GM12878 (cell line): Measurements from ENCODE around the gene AGBL1. TPM values are rescaled to one million over a fixed set of nuclear protein-coding genes. Genes with fewer than 3 reads are reported as not detected.
A peak's percentile ranks its signal among the peaks of the same experiment; 100 is the strongest.

Experiments
- ATAC-seq: fragments of 200-7000 bp; cut with Tn5 transposase; 3 replicates; pipeline ENCODE4 v1.9.1; 2020; ENCODE audit warnings: mild to moderate bottlenecking, moderate library complexity
- BruUV-seq: library from RNA; stranded (reverse); fragments of 400-500 nt; replicated peaks from 2 replicates; lab custom pipeline; 2021; lab: Mats Ljungman, UMichigan
- CTCF ChIA-PET: fragments of 300-600 bp; sonication (Branson Sonifier 250); formaldehyde crosslinking; extraction: SDS; loops from one replicate; lab custom pipeline; 2021; ENCODE audit warnings: inconsistent platforms; lab: Yijun Ruan, JAX
- POLR2A ChIA-PET: fragments of 350-600 bp; formaldehyde crosslinking; extraction: SDS; loops from one replicate; lab custom pipeline; 2021; ENCODE audit warnings: inconsistent platforms; lab: Charles Lee
- RAD21 ChIA-PET: fragments of 300-600 bp; sonication (Branson Sonifier 250); formaldehyde crosslinking; loops from one replicate; lab custom pipeline; 2023; ENCODE audit warnings: antibody characterized with exemption; ENCODE audit not compliant: unreplicated experiment; lab: Charles Lee
- SMC1A ChIA-PET: fragments of 300-600 bp; sonication (Branson Sonifier 250); formaldehyde crosslinking; loops from one replicate; lab custom pipeline; 2023; ENCODE audit not compliant: unreplicated experiment, uncharacterized antibody; lab: Charles Lee
- DNase-seq: peaks from one replicate; pipeline ENCODE4 v3.0.0-alpha.2; 2011; ENCODE audit warnings: low read depth, low spot score
- FAIRE-seq: peaks from 3 replicates; lab custom pipeline; 2011; peaks lifted over from hg19 to GRCh38; lab: Jason Lieb, UNC
- H2AFZ ChIP-seq: 2 replicates; pipeline ENCODE4 v1.6.0; 2011; ENCODE audit warnings: low read depth, low read length, control low read depth; ENCODE audit not compliant: control insufficient read depth
- H3K27ac ChIP-seq: 2 replicates; pipeline ENCODE4 v1.5.1; 2011; ENCODE audit warnings: control low read depth; ENCODE audit not compliant: control insufficient read depth, insufficient read depth
- H3K27me3 ChIP-seq, 2 experiments: replicated peaks in 1 of 2; 2 replicates each; pipeline versions ENCODE4 v1.6.0 to v1.6.1; 2011; ENCODE audit warnings: low read length in 1 of 2; ENCODE audit not compliant: control insufficient read depth in 2 of 2, insufficient read depth in 2 of 2
- H3K36me3 ChIP-seq, 2 experiments: 2 replicates each; pipeline ENCODE4 v1.5.1; 2011; ENCODE audit warnings: low read length in 1 of 2; ENCODE audit not compliant: control insufficient read depth in 2 of 2, insufficient read depth in 2 of 2
- H3K4me1 ChIP-seq: 2 replicates; pipeline ENCODE4 v1.6.1; 2011; ENCODE audit warnings: mild to moderate bottlenecking, low read length, moderate library complexity, mixed read lengths; ENCODE audit not compliant: control insufficient read depth, insufficient read depth
- H3K4me2 ChIP-seq: 2 replicates; pipeline ENCODE4 v1.6.0; 2011; ENCODE audit warnings: control low read depth; ENCODE audit not compliant: control insufficient read depth, insufficient read depth
- H3K4me3 ChIP-seq: fragments of 200-600 bp; sonication (generic); 2 replicates; pipeline ENCODE4 v1.5.1; 2016
- H3K79me2 ChIP-seq: 2 replicates; pipeline ENCODE4 v1.6.0; 2011; ENCODE audit warnings: low read length; ENCODE audit not compliant: control insufficient read depth, insufficient read depth
- H3K9ac ChIP-seq: 2 replicates; pipeline ENCODE4 v1.8.0; 2011; ENCODE audit warnings: low read length, control low read depth, mixed read lengths; ENCODE audit not compliant: control insufficient read depth, insufficient read depth
- H3K9me3 ChIP-seq: replicated peaks from 3 replicates; pipeline ENCODE4 v1.5.1; 2011; ENCODE audit warnings: mild to moderate bottlenecking, low read length; ENCODE audit not compliant: control insufficient read depth, insufficient read depth
- H4K20me1 ChIP-seq: 2 replicates; pipeline ENCODE4 v1.6.0; 2011; ENCODE audit not compliant: control insufficient read depth, insufficient read depth
- CTCF ChIP-seq, 3 experiments: IDR thresholded peaks in 2 of 3; conservative IDR thresholded peaks in 1 of 3; 2 replicates each; pipeline ENCODE4 v1.5.1; 2011; ENCODE audit warnings: low read depth in 3 of 3, low read length in 3 of 3, mild to moderate bottlenecking in 3 of 3, control low read depth in 2 of 3, moderate library complexity in 2 of 3, inconsistent platforms in 1 of 3, mixed read lengths in 1 of 3; ENCODE audit not compliant: control insufficient read depth in 2 of 3, insufficient read depth in 1 of 3; ENCODE audit errors: extremely low read depth in 1 of 3
- GATAD2B ChIP-seq: fragments of 450-650 bp; conservative IDR thresholded peaks from 2 replicates; pipeline ENCODE4 v1.6.1; 2017; ENCODE audit warnings: low read depth, mild to moderate bottlenecking, moderate library complexity
- NFYA ChIP-seq: IDR thresholded peaks from 2 replicates; pipeline ENCODE4 v1.6.1; 2011; ENCODE audit warnings: low read depth, mild to moderate bottlenecking, low read length, improper control_type of control experiment, borderline replicate concordance
- RAD21 ChIP-seq: IDR thresholded peaks from 2 replicates; pipeline ENCODE4 v1.6.1; 2011; ENCODE audit warnings: mild to moderate bottlenecking, low read depth, low read length, moderate library complexity; ENCODE audit not compliant: insufficient read depth
- WGBS: methylation state at CpG from one replicate; pipeline ENCODE4 v1.1.6; 2016; ENCODE audit warnings: low lambda C conversion rate; ENCODE audit not compliant: insufficient replicate concordance, insufficient coverage; ENCODE audit errors: missing lambda C conversion rate; 5-methylcytosine and 5-hydroxymethylcytosine counted together
- in situ Hi-C: fragments of 300-500 bp; cut with MboI; formaldehyde crosslinking; loops from 9 replicates; pipeline ENCODE4 v1.14.3; 2018; ENCODE audit warnings: mixed read lengths
- intact Hi-C: fragments of 100-400 bp; cut with micrococcal nuclease; formaldehyde crosslinking; loops from one replicate; pipeline ENCODE4 v1.14.2; 2022; ENCODE audit not compliant: unreplicated experiment
- polyA plus RNA-seq, 11 experiments: library from polyadenylated mRNA; depleted of rRNA in 4 of 11; unstranded in 6 of 11; stranded (reverse) in 5 of 11; fragments of >200 nt; fragmentation: Nextera tagmentation in 4 of 11; fragmentation: Illumina TruSeq in 1 of 11; extraction: Ambion mirVana in 4 of 11; extraction: Trizol in 1 of 11; gene quantifications; 1 replicate in 1 of 11; 2 replicates in 10 of 11; pipeline versions ENCODE4 v1.2.1 to v1.2.3, GENCODE V29; 2011 to 2016; ENCODE audit warnings: inconsistent platforms in 2 of 11, missing spikeins in 2 of 11, low read depth in 1 of 11
- total RNA-seq, 4 experiments: library from RNA; depleted of rRNA in 3 of 4; stranded (reverse); fragments of >200 nt in 3 of 4; fragmentation: Illumina TruSeq in 1 of 4; extraction: Trizol in 1 of 4; gene quantifications; 2 replicates each; pipeline versions ENCODE4 v1.2.1 to v1.2.3, GENCODE V29; 2013 to 2021
- TF ChIP-seq, protein P1 (sequence below): fragments of 450-650 bp; IDR thresholded peaks from 2 replicates; pipeline ENCODE4 v1.6.1; 2017; ENCODE audit warnings: low read depth, mild to moderate bottlenecking, moderate library complexity

Gene AGBL1
- total and polyA plus RNA-seq, 10 of the 15 experiments (the other 5 are each of a cell fraction or from before 2014, with no cell fraction given), result not detected

- ChIA-PET CTCF (no interaction called here), RAD21 (no interaction called here), POLR2A (no interaction called here), SMC1A (no interaction called here)
- no peaks in the 10 kb centered on the region for H3K79me2 ChIP-seq
- no peaks in the 10 kb centered on the region for H3K27me3 ChIP-seq
- no peak overlapping the region for H2AFZ ChIP-seq
- no peak for DNase-seq
- H3K4me3 ChIP-seq, result no peak overlapping the region
- H3K36me3 ChIP-seq, result no peaks in the 10 kb centered on the region
- ATAC-seq, result no peak
- 8% methylated on average over 2 of the region's 2 CpGs for WGBS
- no peak overlapping the region for H3K4me2 ChIP-seq
- intact Hi-C loops (no loop called here), in situ Hi-C loops (no loop called here)
- H3K9me3 ChIP-seq, result no peaks in the 10 kb centered on the region
- no peak for TF ChIP-seq NFYA
- H3K27ac ChIP-seq, result no peak overlapping the region
- H3K9ac ChIP-seq, result no peak overlapping the region
- no peaks in the 10 kb centered on the region for H4K20me1 ChIP-seq
- FAIRE-seq, result no peak
- no TSS peak for BruUV-seq
- H3K4me1 ChIP-seq, result no peaks in the 10 kb centered on the region
Measured at GRCh38 chr15:86623236-86623635, 543.6 kb downstream of the AGBL1 start.

- Histone ChIP-seq H3K36me3 (no peaks in the 10 kb centered on the region), H3K79me2 (no peaks in the 10 kb centered on the region), H3K27ac (no peak overlapping the region), H3K9ac (no peak overlapping the region), H3K27me3 (no peaks in the 10 kb centered on the region), H2AFZ (no peak overlapping the region), H3K4me2 (no peak overlapping the region), H3K4me1 (no peaks in the 10 kb centered on the region), H3K9me3 (no peaks in the 10 kb centered on the region), H4K20me1 (no peaks in the 10 kb centered on the region), H3K4me3 (no peak overlapping the region)
- intact Hi-C loops, result no loop called here
- no TSS peak for BruUV-seq
- DNase-seq (no peak), ATAC-seq (no peak), FAIRE-seq (no peak)
- ChIA-PET SMC1A (no interaction called here), RAD21 (no interaction called here), CTCF (interaction anchor here (1.6 kb wide), 1 partner anchor 119 kb away, joined by 8 read pairs; no protein-coding TSS in a partner anchor), POLR2A (no interaction called here)
- in situ Hi-C loops, result no loop called here
- WGBS, result 2% methylated on average over 6 of the region's 6 CpGs
- no peak for TF ChIP-seq GATAD2B
- TF ChIP-seq CTCF (IDR thresholded peaks at IDR 0.05 in 2 of 3, conservative IDR thresholded peaks at IDR 0.05 in 1 of 3; ENCODE audit: control insufficient read depth in 2 of 3, extremely low read depth in 1 of 3, insufficient read depth in 1 of 3, low read depth in 3 of 3, low read length in 3 of 3), result peak in 1 of 3 experiments; percentile 8; a peak in 1 of 6 replicates
- peak; percentile 33; the same call in 1 of the 2 replicates for TF ChIP-seq RAD21
- TF ChIP-seq, protein P1, sequence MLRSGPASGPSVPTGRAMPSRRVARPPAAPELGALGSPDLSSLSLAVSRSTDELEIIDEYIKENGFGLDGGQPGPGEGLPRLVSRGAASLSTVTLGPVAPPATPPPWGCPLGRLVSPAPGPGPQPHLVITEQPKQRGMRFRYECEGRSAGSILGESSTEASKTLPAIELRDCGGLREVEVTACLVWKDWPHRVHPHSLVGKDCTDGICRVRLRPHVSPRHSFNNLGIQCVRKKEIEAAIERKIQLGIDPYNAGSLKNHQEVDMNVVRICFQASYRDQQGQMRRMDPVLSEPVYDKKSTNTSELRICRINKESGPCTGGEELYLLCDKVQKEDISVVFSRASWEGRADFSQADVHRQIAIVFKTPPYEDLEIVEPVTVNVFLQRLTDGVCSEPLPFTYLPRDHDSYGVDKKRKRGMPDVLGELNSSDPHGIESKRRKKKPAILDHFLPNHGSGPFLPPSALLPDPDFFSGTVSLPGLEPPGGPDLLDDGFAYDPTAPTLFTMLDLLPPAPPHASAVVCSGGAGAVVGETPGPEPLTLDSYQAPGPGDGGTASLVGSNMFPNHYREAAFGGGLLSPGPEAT, result no peak
Measured at GRCh38 chr15:86624261-86625036, 544.8 kb downstream of the AGBL1 start.
